ENCODE results near the gene NQO2. TPM values are rescaled to one million over a fixed set of nuclear protein-coding genes. Genes with fewer than 3 reads are reported as not detected.
A peak's percentile ranks its signal among the peaks of the same experiment; 100 is the strongest.
"Not testable (repeated sequence)": the region's sequence is repeated elsewhere in the genome, so short reads cannot be mapped to it uniquely, and the experiment has no call there.

The NQO2 gene
- total and polyA plus RNA-seq, 2 of the 13 experiments (the other 11 are each of a cell fraction or from before 2014, with no cell fraction given), result 32.2 to 56.5 TPM

GRCh38 chr6:2971420-2972218, 28.1 kb upstream of the NQO2 start, which contains the start of gene SERPINB6 (continued):
- TF ChIP-seq, protein P1, sequence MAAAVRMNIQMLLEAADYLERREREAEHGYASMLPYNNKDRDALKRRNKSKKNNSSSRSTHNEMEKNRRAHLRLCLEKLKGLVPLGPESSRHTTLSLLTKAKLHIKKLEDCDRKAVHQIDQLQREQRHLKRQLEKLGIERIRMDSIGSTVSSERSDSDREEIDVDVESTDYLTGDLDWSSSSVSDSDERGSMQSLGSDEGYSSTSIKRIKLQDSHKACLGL (CRISPR knock-in tag; IDR thresholded peaks at IDR 0.05), result peak; percentile 70; the same call in 1 of the 2 replicates
- peak; percentile 77; the same call in 1 of the 2 replicates for TF ChIP-seq ZBTB7B (CRISPR knock-in tag; IDR thresholded peaks at IDR 0.05)

DNA sequence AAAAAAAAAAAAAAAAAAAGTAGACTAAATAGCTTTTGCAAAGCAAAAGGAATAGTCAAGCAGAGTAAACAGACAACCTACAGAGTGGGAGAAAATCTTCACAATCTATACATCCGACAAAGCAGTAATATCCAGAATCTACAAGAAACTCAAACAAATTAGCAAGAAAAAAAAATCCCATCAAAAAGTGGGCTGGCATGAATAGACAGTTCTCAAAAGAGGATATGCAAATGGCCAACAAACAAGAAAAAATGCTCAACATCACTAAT, 27.5 kb upstream of the NQO2 start:
- FAIRE-seq; CTCF ChIA-PET (ENCODE audit: low intra/inter-chr PET ratio, low total read pairs); H2AFZ ChIP-seq (ENCODE audit: low read length); intact Hi-C loops (cut with micrococcal nuclease; ENCODE audit: unreplicated experiment); H3K9me3 ChIP-seq (ENCODE audit: low read length); H3K36me3 ChIP-seq (replicated peaks in 1 of 2; ENCODE audit: control insufficient read depth in 1 of 2, insufficient read depth in 2 of 2, low read length in 2 of 2); ATAC-seq; BruUV-seq (replicated peaks); DNase-seq (ENCODE audit: low spot score); H3K27me3 ChIP-seq (ENCODE audit: control insufficient read depth in 1 of 2, insufficient read depth in 2 of 2, low read length in 2 of 2); in situ Hi-C loops (cut with HindIII; ENCODE audit: extremely low pct_ligation_motif_present, low pct_unique_long_range_greater_than_20kb); H4K20me1 ChIP-seq (ENCODE audit: insufficient read depth, low read length); H3K79me2 ChIP-seq (ENCODE audit: insufficient read depth, low read length); H3K27ac ChIP-seq (ENCODE audit: extremely low read length, insufficient read depth, low read length): not testable (repeated sequence)
- peak overlapping the region; percentile 72; the same call in 1 of the 2 replicates for H3K9ac ChIP-seq (ENCODE audit: insufficient read depth, low read depth, low read length)
- POLR2A ChIA-PET, result interaction anchor here (0.9 to 1.7 kb wide), 11 partner anchors 9 to 131 kb away, joined by 4 to 25 read pairs (median 7); partner anchors contain the start of gene SERPINB1
- TF ChIP-seq ZNF512 (CRISPR knock-in tag; IDR thresholded peaks at IDR 0.05), result peak; percentile 56; the same call in 1 of the 2 replicates
- TF ChIP-seq, protein P2, sequence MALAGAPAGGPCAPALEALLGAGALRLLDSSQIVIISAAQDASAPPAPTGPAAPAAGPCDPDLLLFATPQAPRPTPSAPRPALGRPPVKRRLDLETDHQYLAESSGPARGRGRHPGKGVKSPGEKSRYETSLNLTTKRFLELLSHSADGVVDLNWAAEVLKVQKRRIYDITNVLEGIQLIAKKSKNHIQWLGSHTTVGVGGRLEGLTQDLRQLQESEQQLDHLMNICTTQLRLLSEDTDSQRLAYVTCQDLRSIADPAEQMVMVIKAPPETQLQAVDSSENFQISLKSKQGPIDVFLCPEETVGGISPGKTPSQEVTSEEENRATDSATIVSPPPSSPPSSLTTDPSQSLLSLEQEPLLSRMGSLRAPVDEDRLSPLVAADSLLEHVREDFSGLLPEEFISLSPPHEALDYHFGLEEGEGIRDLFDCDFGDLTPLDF (CRISPR knock-in tag; IDR thresholded peaks at IDR 0.05), result peak; percentile 13; the same call in 1 of the 2 replicates
- 0 out of 2 replicates have a peak, but pooled peaks have one; percentile 41 for TF ChIP-seq ZNF878 (CRISPR knock-in tag; IDR thresholded peaks at IDR 0.05)
- 3% methylated on average over 1 of the region's 1 CpG for WGBS (ENCODE audit: low lambda C conversion rate)
- peaks cover 55% of the 10 kb centered on the region for H3K4me1 ChIP-seq (ENCODE audit: insufficient read depth, low read length)
- peak overlapping the region; percentile 61 to 84 (median 68) for H3K4me3 ChIP-seq (replicated peaks in 1 of 3; ENCODE audit: insufficient read depth in 1 of 3, low read depth in 2 of 3, low read length in 3 of 3)
- peak overlapping the region; percentile 81 for H3K4me2 ChIP-seq (ENCODE audit: low read depth, low read length)

DNA sequence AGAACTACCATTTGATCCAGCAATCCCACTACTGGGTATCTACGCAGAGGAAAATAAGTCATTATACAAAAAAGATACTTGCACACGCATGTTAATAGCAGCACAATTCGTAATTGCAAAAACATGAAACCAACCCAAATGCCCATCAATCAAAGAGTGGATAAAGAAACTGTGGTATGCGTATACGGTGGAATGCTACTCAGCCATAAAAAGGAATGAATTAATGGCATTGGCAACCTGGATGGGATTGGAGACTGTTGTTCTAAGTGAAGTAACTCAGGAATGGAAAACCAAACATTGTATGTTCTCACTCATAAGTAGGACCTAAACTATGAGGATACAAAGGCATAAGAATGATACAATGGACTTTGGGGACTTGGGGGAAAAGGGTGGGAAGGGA, 27.0 kb upstream of the NQO2 start:
- in situ Hi-C loops (cut with HindIII; ENCODE audit: extremely low pct_ligation_motif_present, low pct_unique_long_range_greater_than_20kb); FAIRE-seq; H3K9ac ChIP-seq (ENCODE audit: insufficient read depth, low read depth, low read length); CTCF ChIA-PET (ENCODE audit: low intra/inter-chr PET ratio, low total read pairs); H3K4me2 ChIP-seq (ENCODE audit: low read depth, low read length); BruUV-seq (replicated peaks); DNase-seq (ENCODE audit: low spot score); ATAC-seq; H3K27me3 ChIP-seq (ENCODE audit: control insufficient read depth in 1 of 2, insufficient read depth in 2 of 2, low read length in 2 of 2); H3K4me3 ChIP-seq (replicated peaks in 1 of 3; ENCODE audit: insufficient read depth in 1 of 3, low read depth in 2 of 3, low read length in 3 of 3); H3K27ac ChIP-seq (ENCODE audit: extremely low read length, insufficient read depth, low read length); H4K20me1 ChIP-seq (ENCODE audit: insufficient read depth, low read length); intact Hi-C loops (cut with micrococcal nuclease; ENCODE audit: unreplicated experiment); H2AFZ ChIP-seq (ENCODE audit: low read length); H3K79me2 ChIP-seq (ENCODE audit: insufficient read depth, low read length); H3K9me3 ChIP-seq (ENCODE audit: low read length); H3K36me3 ChIP-seq (replicated peaks in 1 of 2; ENCODE audit: control insufficient read depth in 1 of 2, insufficient read depth in 2 of 2, low read length in 2 of 2): not testable (repeated sequence)
- H3K4me1 ChIP-seq (ENCODE audit: insufficient read depth, low read length), result peaks cover 58% of the 10 kb centered on the region
- 97% methylated on average over 5 of the region's 5 CpGs for WGBS (ENCODE audit: low lambda C conversion rate)
- POLR2A ChIA-PET, result interaction anchor here (0.9 to 1.7 kb wide), 6 partner anchors 12 to 81 kb away, joined by 4 to 25 read pairs (median 7); no protein-coding TSS in a partner anchor
